Measurements from ENCODE around the gene ZFP36L2.
A peak's percentile ranks its signal among the peaks of the same experiment; 100 is the strongest.

Gene ZFP36L2

GRCh38 chr2:43226955-43227829, 786 bp upstream of the ZFP36L2 start:
- H2AFZ ChIP-seq (ENCODE audit: low read depth, low read length): 0 out of 2 replicates have a peak overlapping the region, but pooled peaks have one; percentile 15
- peaks cover 25% of the 10 kb centered on the region for H3K36me3 ChIP-seq (replicated peaks; ENCODE audit: low read depth, low read length)
- H3K79me2 ChIP-seq (ENCODE audit: low read length): peaks cover 60% of the 10 kb centered on the region
- peak overlapping the region; percentile 91 for H3K4me2 ChIP-seq (ENCODE audit: low read length)
- H3K27me3 ChIP-seq (ENCODE audit: low read depth, low read length): no peaks in the 10 kb centered on the region
- no peak for TF ChIP-seq EZH2phosphoT487 (IDR thresholded peaks at IDR 0.05; ENCODE audit: low read depth)
- TF ChIP-seq CTCF (IDR thresholded peaks at IDR 0.05; ENCODE audit: low read depth, low read length): peak; percentile 43; the same call in 1 of the 2 replicates
- H3K27ac ChIP-seq (ENCODE audit: low read length): peak overlapping the region; percentile 88
- peaks cover 41% of the 10 kb centered on the region for H3K4me1 ChIP-seq (ENCODE audit: low read length)
- H3K4me3 ChIP-seq (ENCODE audit: low read length): peak overlapping the region; percentile 94
- peaks cover 22% of the 10 kb centered on the region for H4K20me1 ChIP-seq (ENCODE audit: insufficient read depth, low read length)
- no peaks in the 10 kb centered on the region for H3K9me3 ChIP-seq (ENCODE audit: insufficient read depth, low read length)
- peak overlapping the region; percentile 99 for H3K9ac ChIP-seq (ENCODE audit: low read length)

DNA sequence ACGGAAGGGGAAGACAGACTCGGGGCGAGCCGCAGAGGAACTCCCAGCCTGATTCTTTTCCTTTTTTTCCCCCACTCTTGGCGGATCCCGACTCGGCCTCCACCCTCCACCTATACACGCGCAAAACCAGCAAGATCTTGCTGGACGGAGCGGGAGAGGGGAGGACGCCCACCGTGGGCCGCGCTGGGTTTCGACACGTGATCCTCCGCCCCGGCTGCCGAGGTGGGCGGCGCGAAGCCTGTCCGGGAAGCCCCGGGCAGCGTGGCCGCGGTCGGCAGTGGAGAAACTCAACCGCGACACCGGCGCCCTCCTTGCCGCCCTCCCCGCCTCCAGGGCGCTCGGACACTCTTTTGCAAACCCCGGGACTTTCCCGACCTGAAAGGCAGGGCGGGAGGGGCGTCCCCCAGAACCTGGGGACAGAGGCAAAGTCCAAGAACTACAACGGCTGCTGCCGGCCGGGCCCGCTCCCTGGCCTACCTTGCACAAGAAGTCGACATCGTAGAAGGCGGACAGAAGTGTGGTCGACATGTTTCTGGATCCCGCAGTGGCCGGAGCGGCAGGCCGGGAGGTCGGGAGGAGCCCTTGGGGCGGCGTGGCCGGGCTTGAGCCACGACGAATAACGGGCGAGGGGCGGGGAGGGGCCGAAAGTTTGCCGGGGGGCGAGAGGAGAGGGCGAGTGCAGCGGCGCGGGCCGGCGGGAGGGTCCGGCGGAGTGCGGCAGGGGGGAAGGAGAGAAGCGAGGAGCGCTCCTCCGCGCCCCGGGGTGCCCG, 433 bp downstream of the ZFP36L2 start:
- Histone ChIP-seq H2AFZ (ENCODE audit: low read depth, low read length) (no peak overlapping the region), H3K27ac (ENCODE audit: low read length) (peak overlapping the region; percentile 94), H3K4me3 (ENCODE audit: low read length) (peak overlapping the region; percentile 94), H3K4me2 (ENCODE audit: low read length) (peak overlapping the region; percentile 69), H3K27me3 (ENCODE audit: low read depth, low read length) (no peaks in the 10 kb centered on the region), H3K36me3 (replicated peaks; ENCODE audit: low read depth, low read length) (peaks cover 28% of the 10 kb centered on the region), H4K20me1 (ENCODE audit: insufficient read depth, low read length) (peaks cover 28% of the 10 kb centered on the region), H3K9me3 (ENCODE audit: insufficient read depth, low read length) (no peaks in the 10 kb centered on the region), H3K9ac (ENCODE audit: low read length) (peak overlapping the region; percentile 99), H3K79me2 (ENCODE audit: low read length) (peaks cover 72% of the 10 kb centered on the region), H3K4me1 (ENCODE audit: low read length) (peaks cover 53% of the 10 kb centered on the region)
- TF ChIP-seq EZH2phosphoT487 (IDR thresholded peaks at IDR 0.05; ENCODE audit: low read depth) (no peak), CTCF (IDR thresholded peaks at IDR 0.05; ENCODE audit: low read depth, low read length) (no peak)

DNA sequence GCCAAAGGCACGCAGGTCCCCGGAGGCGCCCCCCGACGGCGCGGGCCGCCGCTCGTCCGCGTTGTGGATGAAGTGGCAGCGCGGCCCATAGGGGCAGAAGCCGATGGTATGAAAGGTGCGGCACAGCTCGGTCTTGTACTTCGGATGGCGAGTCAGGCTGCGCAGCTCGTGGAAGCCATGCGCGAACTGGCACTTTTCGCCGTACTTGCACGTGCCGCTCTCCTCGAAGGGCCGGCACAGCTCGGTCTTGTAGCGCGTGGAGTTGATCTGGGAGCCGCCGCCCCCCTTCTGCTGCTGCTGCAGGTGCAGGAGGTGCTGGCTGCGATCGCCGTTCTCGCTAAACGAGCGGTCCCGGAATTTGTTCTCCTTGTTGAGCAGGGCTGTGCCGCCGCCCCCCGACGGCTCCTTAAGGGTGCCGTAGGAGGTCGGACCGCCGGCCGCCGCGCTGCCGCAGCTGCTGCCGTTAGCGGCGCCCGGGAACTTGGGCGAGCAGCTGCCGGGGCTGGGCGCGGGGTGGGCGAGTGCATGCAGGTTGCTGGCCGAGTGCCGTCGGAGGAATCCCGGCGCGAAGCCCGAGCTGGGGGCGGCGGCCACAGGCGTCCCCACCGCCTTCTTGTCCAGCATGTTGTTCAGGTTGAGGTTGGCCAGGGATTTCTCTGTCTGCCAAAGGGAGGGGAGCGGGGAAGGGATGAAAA, 1.2 kb downstream of the ZFP36L2 start:
- Histone ChIP-seq H3K4me1 (ENCODE audit: low read length) (peaks cover 60% of the 10 kb centered on the region), H3K27ac (ENCODE audit: low read length) (peak overlapping the region; percentile 94), H3K4me2 (ENCODE audit: low read length) (peak overlapping the region; percentile 69), H3K4me3 (ENCODE audit: low read length) (peak overlapping the region; percentile 94), H3K9ac (ENCODE audit: low read length) (peak overlapping the region; percentile 99), H3K27me3 (ENCODE audit: low read depth, low read length) (no peaks in the 10 kb centered on the region), H3K36me3 (replicated peaks; ENCODE audit: low read depth, low read length) (peaks cover 28% of the 10 kb centered on the region), H4K20me1 (ENCODE audit: insufficient read depth, low read length) (peaks cover 28% of the 10 kb centered on the region), H3K9me3 (ENCODE audit: insufficient read depth, low read length) (no peaks in the 10 kb centered on the region), H3K79me2 (ENCODE audit: low read length) (peaks cover 79% of the 10 kb centered on the region), H2AFZ (ENCODE audit: low read depth, low read length) (no peak overlapping the region)
- TF ChIP-seq CTCF (IDR thresholded peaks at IDR 0.05; ENCODE audit: low read depth, low read length) (no peak), EZH2phosphoT487 (IDR thresholded peaks at IDR 0.05; ENCODE audit: low read depth) (no peak)

Measured in OCI-LY3 (cell line).